Vagina (tissue), 2 donors: Measurements from ENCODE around the gene HECTD2. TPM values are rescaled to one million over a fixed set of nuclear protein-coding genes. Genes with fewer than 3 reads are reported as not detected.

Experiments used
- DNase-seq, 2 donors: peaks; one replicate each; pipeline ENCODE4 v3.0.0-alpha.2; 2017; ENCODE audit errors: extremely low spot score in 2 of 2
- H3K27ac ChIP-seq: fragments of 200-600 bp; sonication (generic); one replicate; pipeline ENCODE4 v1.5.1; 2019
- H3K27me3 ChIP-seq: fragments of 200-600 bp; sonication (generic); one replicate; pipeline ENCODE4 v1.5.1; 2019
- H3K36me3 ChIP-seq, 2 donors: fragments of 200-600 bp; sonication (generic); one replicate each; pipeline ENCODE4 v1.5.1; 2017 to 2019
- H3K4me1 ChIP-seq: fragments of 200-600 bp; sonication (generic); one replicate; pipeline ENCODE4 v1.5.1; 2019
- H3K4me3 ChIP-seq, 2 donors: fragments of 200-600 bp; sonication (generic); 1 replicate in 1 of 2; 2 replicates in 1 of 2; pipeline ENCODE4 v1.5.1; 2016 to 2019
- H3K9me3 ChIP-seq: fragments of 200-600 bp; sonication (generic); one replicate; pipeline ENCODE4 v1.5.1; 2019
- CTCF ChIP-seq, 3 experiments: fragments of 450-650 bp in 2 of 3; fragments of 200-600 bp in 1 of 3; sonication (generic) in 1 of 3; IDR thresholded peaks; one replicate each; pipeline ENCODE4 v1.5.1; 2017 to 2019; ENCODE audit warnings: antibody characterized with exemption in 3 of 3, mild to moderate bottlenecking in 2 of 3, moderate library complexity in 2 of 3
- POLR2A ChIP-seq, 2 donors: fragments of 450-650 bp; IDR thresholded peaks; one replicate each; pipeline ENCODE4 v1.6.1; 2017; ENCODE audit warnings: antibody characterized with exemption in 2 of 2, mild to moderate bottlenecking in 2 of 2, moderate library complexity in 2 of 2
- POLR2AphosphoS5 ChIP-seq, 2 donors: sonication (generic); formaldehyde crosslinking; IDR thresholded peaks; one replicate each; pipeline ENCODE4 v1.9.0; 2017; ENCODE audit warnings: antibody characterized with exemption in 2 of 2, mild to moderate bottlenecking in 2 of 2, low read depth in 1 of 2; ENCODE audit not compliant: insufficient read depth in 1 of 2
- intact Hi-C: fragments of 100-400 bp; cut with DNase I; formaldehyde crosslinking; loops from one replicate; pipeline ENCODE4 v1.15.1; 2023
- total RNA-seq: library from RNA; depleted of rRNA; stranded (reverse); fragments of >200 nt; gene quantifications from one replicate; pipeline ENCODE4 v1.2.3, GENCODE V29; 2016

Gene HECTD2
- total RNA-seq, 1 donor from 2014 or later, result 13.3 TPM

GRCh38 chr10:91514787-91515186 is 104.6 kb downstream of the HECTD2 start:
- TF ChIP-seq POLR2AphosphoS5 (IDR thresholded peaks at IDR 0.05; ENCODE audit: insufficient read depth in 1 of 2, low read depth in 1 of 2), result no peak
- TF ChIP-seq CTCF (IDR thresholded peaks at IDR 0.05), result no peak
- TF ChIP-seq POLR2A (IDR thresholded peaks at IDR 0.05), result no peak
- peaks cover 12% of the 10 kb centered on the region for H3K4me1 ChIP-seq
- no peak overlapping the region for H3K27ac ChIP-seq
- DNase-seq, result no peak
- intact Hi-C loops, result no loop called here
- no peaks in the 10 kb centered on the region for H3K36me3 ChIP-seq
- H3K27me3 ChIP-seq, result no peaks in the 10 kb centered on the region
- no peaks in the 10 kb centered on the region for H3K9me3 ChIP-seq
- no peak overlapping the region for H3K4me3 ChIP-seq

- intact Hi-C loops, result no loop called here
Observed at GRCh38 chr10:91517394-91517793, 107.2 kb downstream of the HECTD2 start.

GRCh38 chr10:91519899-91520514 is 109.9 kb downstream of the HECTD2 start:
- intact Hi-C loops, result no loop called here
- no peaks in the 10 kb centered on the region for H3K9me3 ChIP-seq

More at GRCh38 chr10:91517394-91517793, 107.2 kb downstream of the HECTD2 start:
- Histone ChIP-seq H3K9me3 (no peaks in the 10 kb centered on the region), H3K27ac (no peak overlapping the region), H3K36me3 (no peaks in the 10 kb centered on the region), H3K4me3 (no peak overlapping the region), H3K4me1 (peaks cover 31% of the 10 kb centered on the region), H3K27me3 (no peaks in the 10 kb centered on the region)
- TF ChIP-seq POLR2A (IDR thresholded peaks at IDR 0.05), result no peak
- TF ChIP-seq POLR2AphosphoS5 (IDR thresholded peaks at IDR 0.05; ENCODE audit: insufficient read depth in 1 of 2, low read depth in 1 of 2), result no peak
- TF ChIP-seq CTCF (IDR thresholded peaks at IDR 0.05), result no peak
- no peak for DNase-seq

GRCh38 chr10:91520661-91521060 is 110.5 kb downstream of the HECTD2 start:
- no peak for DNase-seq
- H3K27me3 ChIP-seq, result no peaks in the 10 kb centered on the region
- peaks cover 19% of the 10 kb centered on the region for H3K4me1 ChIP-seq
- TF ChIP-seq CTCF (IDR thresholded peaks at IDR 0.05) (no peak), POLR2AphosphoS5 (IDR thresholded peaks at IDR 0.05; ENCODE audit: insufficient read depth in 1 of 2, low read depth in 1 of 2) (peak in 1 of 2 donors; percentile 22), POLR2A (IDR thresholded peaks at IDR 0.05) (no peak)
- H3K36me3 ChIP-seq, result no peaks in the 10 kb centered on the region
- peak overlapping the region; percentile 33 for H3K27ac ChIP-seq
- intact Hi-C loops, result no loop called here
- H3K9me3 ChIP-seq, result no peaks in the 10 kb centered on the region
- no peak overlapping the region for H3K4me3 ChIP-seq

More at GRCh38 chr10:91519899-91520514, 109.9 kb downstream of the HECTD2 start:
- TF ChIP-seq POLR2AphosphoS5 (IDR thresholded peaks at IDR 0.05; ENCODE audit: insufficient read depth in 1 of 2, low read depth in 1 of 2), result no peak
- no peak for TF ChIP-seq POLR2A (IDR thresholded peaks at IDR 0.05)
- TF ChIP-seq CTCF (IDR thresholded peaks at IDR 0.05), result no peak
- no peak for DNase-seq
- Histone ChIP-seq H3K27ac (peak overlapping the region; percentile 33), H3K4me1 (peaks cover 19% of the 10 kb centered on the region), H3K4me3 (no peak overlapping the region), H3K27me3 (no peaks in the 10 kb centered on the region), H3K36me3 (no peaks in the 10 kb centered on the region)

GRCh38 chr10:91521439-91521838 is 111.3 kb downstream of the HECTD2 start:
- H3K4me1 ChIP-seq, result peaks cover 19% of the 10 kb centered on the region
- intact Hi-C loops, result no loop called here

More at GRCh38 chr10:91521439-91521838, 111.3 kb downstream of the HECTD2 start:
- Histone ChIP-seq H3K27ac (no peak overlapping the region), H3K9me3 (no peaks in the 10 kb centered on the region), H3K4me3 (no peak overlapping the region), H3K27me3 (no peaks in the 10 kb centered on the region), H3K36me3 (no peaks in the 10 kb centered on the region)
- DNase-seq, result no peak
- TF ChIP-seq CTCF (IDR thresholded peaks at IDR 0.05) (no peak), POLR2A (IDR thresholded peaks at IDR 0.05) (no peak), POLR2AphosphoS5 (IDR thresholded peaks at IDR 0.05; ENCODE audit: insufficient read depth in 1 of 2, low read depth in 1 of 2) (no peak)
